ENCODE results near the gene GPRC5C.

Gene GPRC5C

GRCh38 chr17:74490716-74491115, 58.8 kb downstream of the GPRC5C start:
- TF ChIP-seq POLR2AphosphoS5 (IDR thresholded peaks at IDR 0.05; ENCODE audit: low read depth) (no peak), SPI1 (IDR thresholded peaks at IDR 0.05; ENCODE audit: borderline replicate concordance, low read depth) (no peak), CTCF (IDR thresholded peaks at IDR 0.05; ENCODE audit: insufficient read depth, low read length) (no peak), REST (IDR thresholded peaks at IDR 0.05; ENCODE audit: insufficient replicate concordance, low read depth) (no peak), GABPA (IDR thresholded peaks at IDR 0.05; ENCODE audit: low read depth) (no peak)
- DNase-seq (ENCODE audit: low read depth in 1 of 2, low spot score in 1 of 2): no peak
- Histone ChIP-seq H3K27me3 (ENCODE audit: insufficient read depth, poor library complexity, severe bottlenecking) (no peaks in the 10 kb centered on the region), H3K27ac (replicated peaks) (no peak overlapping the region), H3K4me3 (replicated peaks; ENCODE audit: insufficient read depth, low read length) (no peak overlapping the region)

- DNase-seq (ENCODE audit: low read depth in 1 of 2, low spot score in 1 of 2): peak; percentile 37 to 70
- H3K27ac ChIP-seq (replicated peaks): no peak overlapping the region; the same call in 1 of the 2 replicates
- TF ChIP-seq SPI1 (IDR thresholded peaks at IDR 0.05; ENCODE audit: borderline replicate concordance, low read depth) (no peak), POLR2AphosphoS5 (IDR thresholded peaks at IDR 0.05; ENCODE audit: low read depth) (peak; percentile 40; the same call in 1 of the 2 replicates), GABPA (IDR thresholded peaks at IDR 0.05; ENCODE audit: low read depth) (no peak)
- H3K27me3 ChIP-seq (ENCODE audit: insufficient read depth, poor library complexity, severe bottlenecking): no peaks in the 10 kb centered on the region
- H3K4me3 ChIP-seq (replicated peaks; ENCODE audit: insufficient read depth, low read length): no peak overlapping the region
These were observed 59.7 kb downstream of the GPRC5C start for GRCh38 chr17:74491626-74492025.

GRCh38 chr17:74493331-74493833, 61.5 kb downstream of the GPRC5C start:
- no peak overlapping the region for H3K27ac ChIP-seq (replicated peaks)
- H3K27me3 ChIP-seq (ENCODE audit: insufficient read depth, poor library complexity, severe bottlenecking): no peaks in the 10 kb centered on the region
- no peak overlapping the region for H3K4me3 ChIP-seq (replicated peaks; ENCODE audit: insufficient read depth, low read length)
- TF ChIP-seq CTCF (IDR thresholded peaks at IDR 0.05; ENCODE audit: insufficient read depth, low read length): peak; percentile 94
- TF ChIP-seq SPI1 (IDR thresholded peaks at IDR 0.05; ENCODE audit: borderline replicate concordance, low read depth): no peak
- peak; percentile 43 to 73 for DNase-seq (ENCODE audit: low read depth in 1 of 2, low spot score in 1 of 2)
